Endothelial cell of umbilical vein (primary cell): ENCODE data around the gene KIF21B. TPM values are rescaled to one million over a fixed set of nuclear protein-coding genes. Genes with fewer than 3 reads are reported as not detected.

Source experiments
- BruUV-seq: library from RNA; stranded (reverse); fragments of 400-500 nt; replicated peaks from 2 replicates; lab custom pipeline; 2021; lab: Mats Ljungman, UMichigan
- CTCF ChIA-PET: fragments of 300-600, 350-600 bp; sonication (Branson Sonifier 250); formaldehyde crosslinking; loops from one replicate; lab custom pipeline; 2021; ENCODE audit warnings: antibody characterized with exemption, inconsistent platforms; lab: Charles Lee
- POLR2A ChIA-PET: fragments of 300-600, 350-600 bp; sonication (Branson Sonifier 250); formaldehyde crosslinking; loops from one replicate; lab custom pipeline; 2021; ENCODE audit warnings: antibody characterized with exemption, inconsistent platforms; lab: Charles Lee
- DNase-seq: peaks from one replicate; pipeline ENCODE4 v3.0.0-alpha.2; 2011; ENCODE audit warnings: low read depth, low spot score
- FAIRE-seq: peaks from 2 replicates; lab custom pipeline; 2011; peaks lifted over from hg19 to GRCh38; lab: Jason Lieb, UNC
- H2AFZ ChIP-seq: 2 replicates; pipeline ENCODE4 v1.6.0; 2012; ENCODE audit warnings: low read depth, low read length, control low read depth, inconsistent platforms
- H3K27ac ChIP-seq: 2 replicates; pipeline ENCODE4 v1.5.1; 2011; ENCODE audit warnings: low read depth, mild to moderate bottlenecking, control low read depth, low read length, moderate library complexity; ENCODE audit not compliant: insufficient read depth
- H3K27me3 ChIP-seq, 2 experiments: 2 replicates each; pipeline versions ENCODE4 v1.6.0 to v1.6.1; 2011; ENCODE audit warnings: low read length in 2 of 2, mixed read lengths in 1 of 2; ENCODE audit not compliant: control insufficient read depth in 2 of 2, insufficient read depth in 2 of 2
- H3K36me3 ChIP-seq, 2 experiments: 2 replicates in 1 of 2; 3 replicates in 1 of 2; pipeline ENCODE4 v1.5.1; 2011; ENCODE audit warnings: low read length in 2 of 2, mild to moderate bottlenecking in 1 of 2, moderate library complexity in 1 of 2; ENCODE audit not compliant: control insufficient read depth in 2 of 2, insufficient read depth in 2 of 2; ENCODE audit errors: extremely low read depth in 1 of 2
- H3K4me1 ChIP-seq: 3 replicates; pipeline ENCODE4 v1.5.1; 2011; ENCODE audit warnings: mild to moderate bottlenecking, low read length; ENCODE audit not compliant: control insufficient read depth, insufficient read depth; ENCODE audit errors: extremely low read depth
- H3K4me2 ChIP-seq: 2 replicates; pipeline ENCODE4 v1.6.1; 2011; ENCODE audit warnings: low read length, control low read depth, mixed read lengths; ENCODE audit not compliant: insufficient read depth
- H3K4me3 ChIP-seq, 3 experiments: fragments of 200-600 bp in 1 of 3; sonication (generic), shearing (Covaris generic) in 1 of 3; replicated peaks in 1 of 3; 2 replicates each; pipeline ENCODE4 v1.5.1; 2011 to 2016; ENCODE audit warnings: control low read depth in 3 of 3, low read length in 3 of 3, mild to moderate bottlenecking in 2 of 3, inconsistent platforms in 1 of 3, low read depth in 1 of 3, moderate library complexity in 1 of 3; ENCODE audit not compliant: insufficient read depth in 1 of 3
- H3K79me2 ChIP-seq: 2 replicates; pipeline ENCODE4 v1.6.0; 2012; ENCODE audit warnings: low read length, inconsistent platforms; ENCODE audit not compliant: control insufficient read depth, insufficient read depth
- H3K9ac ChIP-seq: replicated peaks from 2 replicates; pipeline ENCODE3; 2011; ENCODE audit warnings: low read length, control low read depth; ENCODE audit not compliant: insufficient read depth; ENCODE audit errors: extremely low read depth
- H3K9me1 ChIP-seq: replicated peaks from 3 replicates; pipeline ENCODE4 v1.6.0; 2011; ENCODE audit warnings: mild to moderate bottlenecking, low read length; ENCODE audit not compliant: control insufficient read depth, insufficient read depth; ENCODE audit errors: extremely low read depth
- H3K9me3 ChIP-seq: replicated peaks from 2 replicates; pipeline ENCODE4 v1.5.1; 2012; ENCODE audit warnings: low read length, inconsistent platforms; ENCODE audit not compliant: control insufficient read depth, insufficient read depth
- H4K20me1 ChIP-seq: replicated peaks from 2 replicates; pipeline ENCODE3; 2011; ENCODE audit warnings: mild to moderate bottlenecking, low read length; ENCODE audit not compliant: control insufficient read depth, insufficient read depth; ENCODE audit errors: extremely low read depth
- EZH2 ChIP-seq: IDR thresholded peaks from 2 replicates; pipeline ENCODE4 v1.6.1; 2012; ENCODE audit warnings: borderline replicate concordance, low read depth, mild to moderate bottlenecking, moderate library complexity, low read length, inconsistent platforms; ENCODE audit not compliant: severe bottlenecking
- FOS ChIP-seq: IDR thresholded peaks from 2 replicates; pipeline ENCODE4 v1.6.1; 2011; ENCODE audit warnings: mild to moderate bottlenecking, low read length, moderate library complexity, borderline replicate concordance; ENCODE audit not compliant: insufficient read depth
- GATA2 ChIP-seq: IDR thresholded peaks from 2 replicates; pipeline ENCODE4 v1.7.0; 2011; ENCODE audit warnings: low read depth, mild to moderate bottlenecking, moderate library complexity, mixed read lengths, low read length; ENCODE audit not compliant: insufficient read length, insufficient read depth
- JUN ChIP-seq: IDR thresholded peaks from 2 replicates; pipeline ENCODE4 v1.6.1; 2011; ENCODE audit warnings: borderline replicate concordance, low read depth; ENCODE audit not compliant: insufficient read length, insufficient read depth
- MYC ChIP-seq: IDR thresholded peaks from one replicate; pipeline ENCODE4 v1.6.1; 2011; ENCODE audit warnings: mild to moderate bottlenecking, low read depth, low read length
- POLR2A ChIP-seq: IDR thresholded peaks from 2 replicates; pipeline ENCODE4 v1.6.1; 2012; ENCODE audit warnings: low read depth, mild to moderate bottlenecking, control low read depth, low read length
- POLR2AphosphoS5 ChIP-seq: IDR thresholded peaks from 2 replicates; pipeline ENCODE4 v1.6.1; 2012; ENCODE audit warnings: low read depth, mild to moderate bottlenecking, control low read depth, low read length, moderate library complexity; ENCODE audit not compliant: insufficient read depth
- dilution Hi-C: fragments of 300-500 bp; cut with MboI; formaldehyde crosslinking; loops from one replicate; pipeline ENCODE4 v1.15.0; 2019; ENCODE audit warnings: low sequenced_read_pairs; ENCODE audit not compliant: extremely low pct_ligation_motif_present
- intact Hi-C: fragments of 100-400 bp; cut with micrococcal nuclease; formaldehyde crosslinking; loops from one replicate; pipeline ENCODE4 v1.10.0; 2022
- polyA plus RNA-seq, 4 experiments: library from polyadenylated mRNA; depleted of rRNA in 3 of 4; stranded (reverse) in 3 of 4; unstranded in 1 of 4; fragments of >200 nt; gene quantifications; 2 replicates each; pipeline versions ENCODE4 v1.2.1 to v1.2.3, GENCODE V29; 2011 to 2012; ENCODE audit warnings: missing spikeins in 1 of 4
- total RNA-seq: library from RNA; stranded (reverse); gene quantifications from 2 replicates; pipeline ENCODE4 v1.2.3, GENCODE V29; 2021
- TF ChIP-seq, protein P1 (sequence below): IDR thresholded peaks from 2 replicates; pipeline ENCODE4 v1.6.1; 2011; ENCODE audit not compliant: insufficient read depth, insufficient read length
- TF ChIP-seq, protein P2 (sequence below), 2 donors: IDR thresholded peaks; 1 replicate in 1 of 2; 2 replicates in 1 of 2; pipeline ENCODE4 v1.5.1; 2011; ENCODE audit warnings: low read length in 2 of 2, mild to moderate bottlenecking in 2 of 2, moderate library complexity in 2 of 2, control low read depth in 1 of 2, inconsistent platforms in 1 of 2, low read depth in 1 of 2; ENCODE audit not compliant: insufficient read depth in 1 of 2; ENCODE audit errors: extremely low read depth in 1 of 2

Gene KIF21B
- total and polyA plus RNA-seq, 2 donors (not counting 3 experiments of a cell fraction or from before 2014, with no cell fraction given): 1.9 to 4.4 TPM

DNA sequence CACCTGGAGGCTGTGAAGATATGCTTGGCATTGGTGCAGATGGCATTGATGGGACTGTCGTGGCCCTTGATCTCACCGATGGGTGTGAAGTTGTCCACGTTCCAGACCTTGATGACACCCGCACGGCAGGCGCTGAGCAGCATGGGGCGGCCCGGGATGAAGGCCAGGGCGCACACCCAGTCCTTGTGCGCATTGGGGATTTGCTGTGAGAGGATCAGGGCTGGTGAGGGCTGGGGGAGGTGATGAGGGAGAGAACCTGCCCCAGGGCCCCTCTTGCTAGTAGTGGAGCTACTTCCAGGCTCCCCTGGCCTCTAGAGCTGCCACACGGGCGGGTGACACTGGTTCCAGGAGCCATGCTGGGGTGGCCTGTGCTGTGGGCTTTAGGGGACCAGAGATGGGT is 48.8 kb downstream of the KIF21B start:
- Histone ChIP-seq H2AFZ (no peak overlapping the region), H3K4me3 (no peak overlapping the region), H3K27ac (no peak overlapping the region), H3K36me3 (no peaks in the 10 kb centered on the region), H3K9me3 (no peaks in the 10 kb centered on the region), H3K9me1 (no peaks in the 10 kb centered on the region), H3K4me1 (no peaks in the 10 kb centered on the region), H4K20me1 (no peaks in the 10 kb centered on the region), H3K27me3 (no peaks in the 10 kb centered on the region), H3K79me2 (no peaks in the 10 kb centered on the region), H3K4me2 (no peak overlapping the region), H3K9ac (no peak overlapping the region)
- ChIA-PET POLR2A (no interaction called here), CTCF (interaction anchor here (1.3 to 11.4 kb wide), 3 partner anchors 10 to 68 kb away, joined by 5 to 586 read pairs (median 94); partner anchors contain the start of gene KIF21B)
- DNase-seq (no peak), FAIRE-seq (no peak)
- TF ChIP-seq, protein P1, sequence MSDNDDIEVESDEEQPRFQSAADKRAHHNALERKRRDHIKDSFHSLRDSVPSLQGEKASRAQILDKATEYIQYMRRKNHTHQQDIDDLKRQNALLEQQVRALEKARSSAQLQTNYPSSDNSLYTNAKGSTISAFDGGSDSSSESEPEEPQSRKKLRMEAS: no peak
- no peak for TF ChIP-seq FOS
- TF ChIP-seq, protein P2, sequence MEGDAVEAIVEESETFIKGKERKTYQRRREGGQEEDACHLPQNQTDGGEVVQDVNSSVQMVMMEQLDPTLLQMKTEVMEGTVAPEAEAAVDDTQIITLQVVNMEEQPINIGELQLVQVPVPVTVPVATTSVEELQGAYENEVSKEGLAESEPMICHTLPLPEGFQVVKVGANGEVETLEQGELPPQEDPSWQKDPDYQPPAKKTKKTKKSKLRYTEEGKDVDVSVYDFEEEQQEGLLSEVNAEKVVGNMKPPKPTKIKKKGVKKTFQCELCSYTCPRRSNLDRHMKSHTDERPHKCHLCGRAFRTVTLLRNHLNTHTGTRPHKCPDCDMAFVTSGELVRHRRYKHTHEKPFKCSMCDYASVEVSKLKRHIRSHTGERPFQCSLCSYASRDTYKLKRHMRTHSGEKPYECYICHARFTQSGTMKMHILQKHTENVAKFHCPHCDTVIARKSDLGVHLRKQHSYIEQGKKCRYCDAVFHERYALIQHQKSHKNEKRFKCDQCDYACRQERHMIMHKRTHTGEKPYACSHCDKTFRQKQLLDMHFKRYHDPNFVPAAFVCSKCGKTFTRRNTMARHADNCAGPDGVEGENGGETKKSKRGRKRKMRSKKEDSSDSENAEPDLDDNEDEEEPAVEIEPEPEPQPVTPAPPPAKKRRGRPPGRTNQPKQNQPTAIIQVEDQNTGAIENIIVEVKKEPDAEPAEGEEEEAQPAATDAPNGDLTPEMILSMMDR (IDR thresholded peaks at IDR 0.05; ENCODE audit: extremely low read depth in 1 of 2, insufficient read depth in 1 of 2, low read depth in 1 of 2, low read length in 2 of 2): no peak
- no peak for TF ChIP-seq POLR2A
- no peak for TF ChIP-seq GATA2
- no peak for TF ChIP-seq JUN
- no peak for TF ChIP-seq MYC
- no peak for TF ChIP-seq POLR2AphosphoS5
- TF ChIP-seq EZH2: no peak
- intact Hi-C loops: loop anchor here (5.0 kb wide), 1 partner anchor 352 kb away; the partner anchor contains the start of gene KIF14
- BruUV-seq: no TSS peak
- dilution Hi-C loops: no loop called here
